ENCODE data around the gene PCCA. TPM values are rescaled to one million over a fixed set of nuclear protein-coding genes. Genes with fewer than 3 reads are reported as not detected.

Gene PCCA
- total and polyA plus RNA-seq, 2 of the 13 experiments (the other 11 are each of a cell fraction or from before 2014, with no cell fraction given) = 15.0 to 32.2 TPM

DNA sequence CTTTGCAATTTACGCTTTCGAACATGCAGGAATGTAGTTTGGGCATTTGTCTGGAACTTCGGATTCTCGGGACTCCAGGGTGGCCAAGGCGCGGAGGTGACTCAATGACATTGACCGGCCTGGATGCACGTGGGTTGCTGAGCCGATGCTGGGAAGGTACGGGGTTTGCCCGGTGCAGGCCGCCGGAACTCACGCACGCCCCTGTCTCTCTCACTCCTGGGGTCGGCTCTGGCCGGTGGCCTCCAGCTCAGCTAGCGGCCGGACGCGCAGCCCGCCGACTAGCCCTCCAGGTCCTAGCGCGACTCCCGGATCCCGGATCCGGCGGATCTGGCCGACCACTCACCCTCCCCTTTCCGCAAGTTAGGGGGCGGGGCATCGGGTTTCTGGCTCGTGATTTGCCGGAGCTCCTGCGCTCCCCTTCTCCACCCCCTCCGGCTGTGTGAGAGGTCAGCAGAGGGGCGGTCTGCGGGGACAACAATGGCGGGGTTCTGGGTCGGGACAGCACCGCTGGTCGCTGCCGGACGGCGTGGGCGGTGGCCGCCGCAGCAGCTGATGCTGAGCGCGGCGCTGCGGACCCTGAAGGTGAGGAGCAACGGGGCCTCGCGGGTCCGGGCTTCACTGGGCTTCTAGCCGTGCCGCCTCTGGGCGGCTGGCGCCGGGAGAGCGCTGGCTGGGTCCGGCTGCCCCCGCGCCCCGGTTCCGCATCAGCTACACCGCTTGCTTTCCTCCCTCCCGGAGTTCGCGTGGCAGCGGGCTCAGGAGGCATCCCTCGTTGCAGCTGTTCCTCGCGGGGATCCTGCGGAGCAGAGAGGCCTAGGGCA lies at the start of gene PCCA (continued):
- no peak for TF ChIP-seq XBP1 (CRISPR knock-in tag; IDR thresholded peaks at IDR 0.05)
- TF ChIP-seq DMAP1 (CRISPR knock-in tag; IDR thresholded peaks at IDR 0.05) = peak; percentile 70
- TF ChIP-seq CSRNP1 (CRISPR knock-in tag; IDR thresholded peaks at IDR 0.05) = peak; percentile 71; the same call in 1 of the 2 replicates
- TF ChIP-seq ZBTB1 (CRISPR knock-in tag; IDR thresholded peaks at IDR 0.05; ENCODE audit: borderline replicate concordance) = no peak
- TF ChIP-seq SMAD1 (CRISPR knock-in tag; IDR thresholded peaks at IDR 0.05; ENCODE audit: borderline replicate concordance, low read depth) = peak; percentile 58; the same call in 1 of the 2 replicates
- peak; percentile 92; the same call in 1 of the 2 replicates for TF ChIP-seq ZNF558 (CRISPR knock-in tag; IDR thresholded peaks at IDR 0.05; ENCODE audit: borderline replicate concordance)
- peak; percentile 70 for TF ChIP-seq ZSCAN9 (CRISPR knock-in tag; IDR thresholded peaks at IDR 0.05; ENCODE audit: borderline replicate concordance)
- 0 out of 2 replicates have a peak, but pooled peaks have one; percentile 18 for TF ChIP-seq KLF13 (CRISPR knock-in tag; IDR thresholded peaks at IDR 0.05)
- TF ChIP-seq STAG1 (CRISPR knock-in tag; IDR thresholded peaks at IDR 0.05) = peak; percentile 22
- peak; percentile 85; the same call in 1 of the 2 replicates for TF ChIP-seq SAFB2 (CRISPR knock-in tag; IDR thresholded peaks at IDR 0.05; ENCODE audit: borderline replicate concordance, low read depth)
- TF ChIP-seq, protein P1, sequence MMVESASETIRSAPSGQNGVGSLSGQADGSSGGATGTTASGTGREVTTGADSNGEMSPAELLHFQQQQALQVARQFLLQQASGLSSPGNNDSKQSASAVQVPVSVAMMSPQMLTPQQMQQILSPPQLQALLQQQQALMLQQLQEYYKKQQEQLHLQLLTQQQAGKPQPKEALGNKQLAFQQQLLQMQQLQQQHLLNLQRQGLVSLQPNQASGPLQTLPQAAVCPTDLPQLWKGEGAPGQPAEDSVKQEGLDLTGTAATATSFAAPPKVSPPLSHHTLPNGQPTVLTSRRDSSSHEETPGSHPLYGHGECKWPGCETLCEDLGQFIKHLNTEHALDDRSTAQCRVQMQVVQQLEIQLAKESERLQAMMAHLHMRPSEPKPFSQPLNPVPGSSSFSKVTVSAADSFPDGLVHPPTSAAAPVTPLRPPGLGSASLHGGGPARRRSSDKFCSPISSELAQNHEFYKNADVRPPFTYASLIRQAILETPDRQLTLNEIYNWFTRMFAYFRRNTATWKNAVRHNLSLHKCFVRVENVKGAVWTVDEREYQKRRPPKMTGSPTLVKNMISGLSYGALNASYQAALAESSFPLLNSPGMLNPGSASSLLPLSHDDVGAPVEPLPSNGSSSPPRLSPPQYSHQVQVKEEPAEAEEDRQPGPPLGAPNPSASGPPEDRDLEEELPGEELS (CRISPR knock-in tag; IDR thresholded peaks at IDR 0.05) = peak; percentile 66
- TF ChIP-seq PHF21A (CRISPR knock-in tag; IDR thresholded peaks at IDR 0.05) = peak; percentile 90
- TF ChIP-seq SP2 (CRISPR knock-in tag; IDR thresholded peaks at IDR 0.05) = peak; percentile 79
- peak; percentile 86 for TF ChIP-seq ZFP90 (CRISPR knock-in tag; IDR thresholded peaks at IDR 0.05; ENCODE audit: borderline replicate concordance)
- peak; percentile 87 for TF ChIP-seq MED1 (CRISPR knock-in tag; IDR thresholded peaks at IDR 0.05)
- peak; percentile 75; the same call in 1 of the 2 replicates for TF ChIP-seq THAP9 (CRISPR knock-in tag; IDR thresholded peaks at IDR 0.05; ENCODE audit: borderline replicate concordance)
- TF ChIP-seq NFKBIZ (CRISPR knock-in tag; IDR thresholded peaks at IDR 0.05) = peak; percentile 47
- TF ChIP-seq ZMAT3 (CRISPR knock-in tag; conservative IDR thresholded peaks at IDR 0.05) = peak; percentile 66; the same call in 1 of the 2 replicates
- TF ChIP-seq TMF1 (CRISPR knock-in tag; IDR thresholded peaks at IDR 0.05; ENCODE audit: low read depth) = no peak; the same call in 1 of the 2 replicates
- TF ChIP-seq ZNF563 (CRISPR knock-in tag; IDR thresholded peaks at IDR 0.05) = peak; percentile 94
- TF ChIP-seq SUZ12 (IDR thresholded peaks at IDR 0.05; ENCODE audit: low read depth, low read length) = no peak
- no peak for TF ChIP-seq ZFP82 (CRISPR knock-in tag; IDR thresholded peaks at IDR 0.05; ENCODE audit: borderline replicate concordance)
- peak; percentile 93 for TF ChIP-seq ZSCAN31 (CRISPR knock-in tag; IDR thresholded peaks at IDR 0.05; ENCODE audit: low read depth)
- no peak; the same call in 1 of the 2 replicates for TF ChIP-seq ESRRA (CRISPR knock-in tag; IDR thresholded peaks at IDR 0.05; ENCODE audit: low read depth)
- no peak for TF ChIP-seq TEAD2 (CRISPR knock-in tag; IDR thresholded peaks at IDR 0.05)
